GM19455 (cell line): ENCODE measurements around the gene EGF.
"Not testable (repeated sequence)": the region's sequence is repeated elsewhere in the genome, so short reads cannot be mapped to it uniquely, and the experiment has no call there.

Experiments
- ATAC-seq: cut with Tn5 transposase; IDR thresholded peaks from one replicate; pipeline ENCODE4 v1.9.1; 2021; ENCODE audit not compliant: unreplicated experiment

Gene EGF

DNA sequence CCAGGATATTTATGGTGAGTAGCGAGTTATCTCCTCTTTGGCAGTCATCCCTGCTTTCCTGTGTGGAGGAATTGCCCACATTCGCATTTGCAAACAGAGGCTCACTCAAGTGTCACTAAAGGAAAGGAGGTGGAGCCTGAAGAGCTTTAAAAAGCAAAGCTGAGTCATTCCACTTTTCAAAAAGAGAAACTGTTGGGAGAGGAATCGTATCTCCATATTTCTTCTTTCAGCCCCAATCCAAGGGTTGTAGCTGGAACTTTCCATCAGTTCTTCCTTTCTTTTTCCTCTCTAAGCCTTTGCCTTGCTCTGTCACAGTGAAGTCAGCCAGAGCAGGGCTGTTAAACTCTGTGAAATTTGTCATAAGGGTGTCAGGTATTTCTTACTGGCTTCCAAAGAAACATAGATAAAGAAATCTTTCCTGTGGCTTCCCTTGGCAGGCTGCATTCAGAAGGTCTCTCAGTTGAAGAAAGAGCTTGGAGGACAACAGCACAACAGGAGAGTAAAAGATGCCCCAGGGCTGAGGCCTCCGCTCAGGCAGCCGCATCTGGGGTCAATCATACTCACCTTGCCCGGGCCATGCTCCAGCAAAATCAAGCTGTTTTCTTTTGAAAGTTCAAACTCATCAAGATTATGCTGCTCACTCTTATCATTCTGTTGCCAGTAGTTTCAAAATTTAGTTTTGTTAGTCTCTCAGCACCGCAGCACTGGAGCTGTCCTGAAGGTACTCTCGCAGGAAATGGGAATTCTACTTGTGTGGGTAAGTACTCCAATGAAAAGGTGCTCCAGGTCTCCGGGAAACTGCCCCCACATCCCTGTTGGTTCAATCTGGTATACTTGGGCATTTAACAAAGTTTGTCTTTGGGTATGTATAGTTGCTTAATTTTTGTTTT, at the start of gene EGF:
EGF (plus strand) TSS at position 178 of the 890 bp plus-strand sequence; CDS start at position 631, 453 bp downstream.
- ATAC-seq = no peak

DNA sequence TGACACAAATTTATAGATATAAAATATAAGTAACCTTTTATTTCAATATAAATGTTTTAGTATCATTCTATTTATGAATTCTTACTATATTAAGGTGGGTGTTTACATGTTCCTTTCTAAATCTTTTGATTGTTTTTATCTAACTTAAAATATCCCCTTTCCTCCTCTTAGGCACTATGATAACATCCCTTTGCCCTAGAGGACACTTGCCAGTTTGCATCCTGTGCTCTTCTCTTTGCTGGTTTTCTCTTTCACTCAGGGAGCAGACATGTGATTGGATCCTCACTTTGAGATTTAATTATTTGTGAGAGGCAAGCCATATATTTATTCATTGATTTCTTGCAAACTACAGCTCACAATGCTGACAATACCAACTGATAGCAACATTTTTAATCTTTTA, 48.5 kb upstream of the EGF start:
- ATAC-seq = no peak

DNA sequence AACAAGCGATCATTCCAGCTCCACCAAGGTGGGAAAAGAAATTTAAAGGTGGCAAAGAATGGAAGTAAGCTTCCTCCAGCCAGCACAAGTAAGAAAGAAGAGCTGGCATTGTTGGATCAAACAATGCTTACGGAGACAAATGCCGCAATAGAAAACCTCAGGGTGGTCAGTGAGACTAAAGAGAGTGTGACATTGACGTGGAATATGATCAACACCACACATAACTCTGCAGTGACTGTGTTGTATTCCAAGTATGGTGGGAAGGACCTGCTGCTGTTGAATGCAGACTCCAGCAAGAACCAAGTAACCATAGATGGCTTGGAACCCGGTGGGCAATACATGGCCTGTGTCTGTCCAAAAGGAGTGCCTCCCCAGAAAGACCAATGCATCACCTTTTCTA, 42.6 kb upstream of the EGF start:
- ATAC-seq = no peak

DNA sequence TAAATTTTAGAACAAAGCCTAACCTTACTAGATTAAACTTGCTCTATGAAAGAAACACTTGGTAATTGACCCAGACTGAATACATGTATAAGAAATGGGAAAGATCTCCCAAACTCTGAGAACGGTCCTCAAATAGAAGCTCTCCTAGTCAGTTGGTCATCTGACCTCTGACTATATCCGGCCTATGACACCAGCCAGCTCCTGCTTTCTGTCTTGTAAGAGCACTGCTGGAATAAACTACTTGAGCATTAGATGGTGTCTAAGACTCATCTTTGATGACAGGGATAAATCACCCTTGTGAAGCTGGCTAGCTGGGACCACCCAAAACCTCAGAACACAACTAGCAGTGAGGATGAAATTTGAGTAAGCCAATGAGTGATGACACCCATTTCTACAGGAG, 40.6 kb upstream of the EGF start:
- ATAC-seq = no peak

DNA sequence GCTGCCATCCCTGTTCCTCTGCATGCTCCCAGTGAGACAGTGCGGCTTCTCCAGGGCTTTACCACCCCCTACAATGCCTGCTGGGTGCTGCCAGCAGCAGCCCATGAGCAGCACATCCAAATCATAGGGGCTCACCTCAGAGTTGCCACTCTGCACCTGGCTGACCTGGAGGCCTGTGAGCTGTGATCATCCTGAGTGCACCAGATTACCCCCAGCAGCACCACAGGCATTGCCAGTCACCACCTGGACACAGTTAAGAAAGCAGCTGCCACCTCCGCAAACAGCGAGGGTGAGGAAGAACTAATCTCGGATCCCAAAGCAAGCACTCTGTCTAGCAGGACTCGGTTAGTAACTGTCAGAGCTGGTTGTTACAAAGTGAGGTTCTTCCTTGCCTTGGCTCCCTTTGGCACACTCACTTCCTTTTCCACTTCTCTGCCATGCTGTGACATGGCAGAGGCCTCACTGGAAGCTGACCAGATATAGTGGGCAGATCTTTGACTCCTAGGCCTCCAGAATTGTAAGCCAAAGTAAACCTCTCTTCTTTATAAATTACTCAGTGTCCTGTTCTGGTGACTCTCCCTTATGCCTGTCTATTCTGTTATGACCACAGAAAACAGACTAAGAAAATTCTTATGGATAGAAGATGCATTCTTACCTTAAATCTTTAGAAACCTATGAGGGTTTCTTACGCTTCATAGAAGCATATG, 39.6 kb upstream of the EGF start:
- ATAC-seq = no peak

DNA sequence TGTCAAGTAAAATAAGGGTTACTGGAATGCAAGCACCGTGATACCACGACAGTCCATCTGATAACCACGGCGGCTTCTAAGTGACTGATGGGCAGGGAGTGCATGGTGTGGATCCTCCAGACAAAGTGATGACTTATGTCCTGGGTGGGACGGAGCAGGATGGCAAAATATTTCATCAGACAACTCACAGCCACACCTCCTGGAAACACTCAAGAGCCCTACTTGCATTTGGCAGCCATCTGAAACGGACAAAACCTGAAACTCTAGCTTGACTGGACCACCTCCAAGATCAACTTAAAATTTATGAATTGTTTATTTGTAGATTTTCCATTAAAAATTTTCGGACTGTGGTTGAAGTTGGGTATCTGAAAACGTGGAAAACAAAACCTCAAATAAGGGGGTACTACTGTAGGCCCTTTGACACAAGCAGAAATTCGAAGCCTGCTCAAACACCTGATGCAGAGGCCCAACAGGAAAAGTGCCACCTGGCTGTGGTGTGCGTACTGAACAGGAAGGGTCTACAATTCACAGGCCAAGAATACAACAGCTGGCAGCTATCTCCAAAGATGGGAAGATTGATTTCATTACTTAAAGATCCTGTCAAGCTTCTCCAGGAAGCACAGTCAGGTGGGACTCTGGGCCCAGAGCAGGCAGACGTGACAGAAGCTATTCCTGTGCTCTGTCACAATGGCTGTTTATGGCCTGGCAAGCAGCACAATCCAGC, 38.7 kb upstream of the EGF start:
- no peak for ATAC-seq

DNA sequence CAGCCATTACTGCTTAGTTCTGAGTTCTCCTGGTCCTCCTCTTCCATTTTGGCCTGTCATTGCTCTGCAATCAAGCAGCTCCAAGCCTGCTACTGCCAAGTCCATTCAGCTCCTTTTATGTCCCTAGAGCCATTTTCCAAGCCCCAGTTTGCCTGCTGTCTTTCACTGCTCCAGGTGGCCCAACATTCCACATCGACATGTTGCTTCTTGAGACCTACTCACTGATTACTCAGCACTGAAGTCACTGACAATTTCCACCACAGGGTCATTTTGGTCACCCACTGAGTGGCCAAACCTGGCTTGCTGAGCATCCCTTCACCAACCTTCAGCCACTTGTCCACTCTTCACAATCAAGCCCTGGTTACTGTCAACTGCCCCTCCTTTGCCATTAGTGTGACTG, 37.6 kb upstream of the EGF start:
- ATAC-seq = no peak

DNA sequence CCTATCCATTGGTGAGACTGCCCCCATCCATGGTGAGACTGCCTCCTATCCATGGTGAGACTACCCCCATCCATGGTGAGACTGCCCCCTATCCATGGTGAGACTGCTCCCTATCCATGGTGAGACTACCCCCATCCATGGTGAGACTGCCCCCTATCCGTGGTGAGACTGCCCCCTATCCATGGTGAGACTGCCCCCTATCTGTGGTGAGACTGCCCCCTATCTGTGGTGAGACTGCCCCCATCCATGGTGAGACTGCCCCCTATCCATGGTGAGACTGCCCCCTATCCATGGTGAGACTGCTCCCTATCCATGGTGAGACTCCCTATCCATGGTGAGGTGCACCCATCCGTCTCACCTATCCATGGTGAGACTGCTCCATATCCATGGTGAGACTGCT, 37.1 kb upstream of the EGF start:
- ATAC-seq = not testable (repeated sequence)

DNA sequence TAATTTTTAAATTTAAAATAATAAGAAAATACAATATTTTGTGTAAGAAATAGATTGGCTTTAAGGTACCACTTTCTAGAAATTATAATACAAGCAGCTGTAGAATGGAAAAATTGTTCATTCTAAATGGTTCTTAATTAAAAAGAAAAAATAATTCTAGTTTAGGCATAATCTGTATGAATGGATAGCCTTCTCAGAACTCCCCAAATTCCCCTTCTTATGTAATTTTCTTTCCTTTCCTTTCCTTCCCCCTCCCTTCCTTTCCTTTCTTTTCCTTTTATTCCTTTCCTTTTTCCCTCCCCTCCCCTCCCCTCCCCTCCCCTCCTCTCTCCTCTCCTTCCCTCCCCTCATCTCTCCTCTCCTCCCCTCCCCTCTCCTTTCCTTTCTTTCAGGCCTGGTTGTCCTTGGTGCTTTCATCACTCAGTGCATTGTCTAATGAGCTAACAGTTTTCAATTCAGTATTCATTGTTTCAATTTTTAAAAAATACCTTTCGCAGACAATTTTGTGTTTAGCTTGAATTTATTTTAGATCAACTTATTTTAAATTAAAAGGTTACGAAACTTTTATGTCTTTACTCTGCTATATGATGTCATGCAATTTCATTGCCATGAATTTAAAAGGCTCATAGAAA, 35.9 kb upstream of the EGF start:
- no peak for ATAC-seq

DNA sequence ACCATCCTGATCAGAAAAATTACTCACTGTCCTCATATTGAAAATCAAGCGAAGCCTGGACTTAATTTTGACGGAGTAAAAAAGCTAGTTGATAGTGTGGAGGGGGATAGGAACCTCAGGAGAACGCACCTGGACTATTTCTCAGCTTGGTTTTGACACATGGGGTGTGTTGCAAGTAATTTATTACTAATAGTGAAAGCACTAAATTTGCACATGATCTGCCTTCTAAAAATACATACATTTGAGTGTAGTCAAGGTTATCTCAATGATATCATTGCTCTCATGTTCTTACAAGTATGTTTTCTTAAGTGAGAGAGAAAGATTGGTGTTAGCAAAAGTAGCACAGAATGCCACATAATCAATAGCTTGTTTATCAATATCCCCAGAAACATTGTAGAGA, 35.3 kb upstream of the EGF start:
- peak; percentile 81 for ATAC-seq

DNA sequence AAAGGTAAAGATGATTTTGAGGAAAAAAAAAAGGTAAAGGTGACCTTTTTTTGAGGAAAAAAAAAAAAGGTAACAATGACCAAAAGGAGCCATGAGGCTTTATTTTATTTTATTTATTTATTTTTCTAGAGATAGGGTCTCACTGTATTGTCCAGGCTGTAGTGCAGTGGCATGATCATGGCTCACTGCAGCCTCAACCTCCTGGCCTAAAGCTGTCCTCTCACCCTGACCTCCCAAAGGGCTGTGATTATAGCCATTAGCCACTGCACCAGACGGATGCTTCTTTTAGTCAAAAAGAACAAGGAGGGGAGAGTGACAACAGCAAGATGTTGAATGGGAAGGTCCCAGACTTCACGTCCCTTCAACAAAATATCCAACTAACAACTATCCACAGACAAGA, 34.3 kb upstream of the EGF start:
- ATAC-seq = no peak

DNA sequence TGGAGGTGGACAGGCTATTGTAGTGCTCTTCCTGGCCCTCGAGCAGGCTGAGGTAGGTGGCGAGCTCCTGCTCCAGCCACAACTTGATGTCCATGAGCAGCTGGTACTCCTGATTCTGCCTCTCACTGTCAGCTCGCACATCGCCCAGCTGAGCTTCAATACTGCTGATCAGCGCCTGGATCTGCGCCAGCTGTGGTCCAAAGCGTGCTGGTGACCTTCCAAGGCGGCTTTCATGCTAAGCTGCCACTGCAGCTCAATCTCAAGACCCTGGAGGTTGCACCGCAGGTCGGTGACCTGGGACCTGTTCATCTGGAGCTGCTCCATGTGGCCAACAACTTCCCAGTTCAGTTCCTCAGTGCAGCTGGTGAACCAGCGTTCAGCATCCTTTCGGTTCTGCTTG, 33.6 kb upstream of the EGF start:
- no peak for ATAC-seq

DNA sequence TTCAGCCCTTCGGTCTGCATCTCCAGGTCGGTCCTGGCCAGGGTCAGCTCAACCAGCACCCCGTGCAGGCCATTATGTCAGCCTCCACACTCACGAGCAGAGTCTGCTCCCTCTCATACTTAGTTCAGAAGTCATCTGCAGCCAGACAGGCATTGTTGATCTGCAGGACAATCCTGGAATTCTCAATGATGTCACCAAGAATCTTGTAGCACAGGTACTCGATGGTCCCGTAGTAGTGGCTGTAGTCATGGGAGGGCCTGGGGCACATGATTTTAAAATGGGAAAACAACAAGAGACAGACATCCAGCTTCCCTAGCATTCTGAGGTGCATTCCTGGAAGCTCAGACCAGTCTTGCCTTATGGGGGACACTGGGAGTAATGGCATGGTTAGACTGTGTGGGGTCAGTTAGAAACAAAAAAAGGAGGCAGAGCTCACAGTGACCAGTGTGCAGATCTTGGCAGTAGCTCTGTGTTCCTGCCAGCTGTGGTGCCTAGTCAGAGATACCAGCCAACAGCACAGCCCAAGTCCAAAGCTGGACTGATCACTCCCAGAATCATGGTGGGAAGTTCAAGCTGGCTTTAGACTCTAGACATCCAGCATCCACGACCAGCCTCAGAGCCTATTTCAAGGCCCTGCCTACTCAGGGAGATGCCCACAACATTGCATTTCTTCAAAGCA, 32.9 kb upstream of the EGF start:
- no peak for ATAC-seq

DNA sequence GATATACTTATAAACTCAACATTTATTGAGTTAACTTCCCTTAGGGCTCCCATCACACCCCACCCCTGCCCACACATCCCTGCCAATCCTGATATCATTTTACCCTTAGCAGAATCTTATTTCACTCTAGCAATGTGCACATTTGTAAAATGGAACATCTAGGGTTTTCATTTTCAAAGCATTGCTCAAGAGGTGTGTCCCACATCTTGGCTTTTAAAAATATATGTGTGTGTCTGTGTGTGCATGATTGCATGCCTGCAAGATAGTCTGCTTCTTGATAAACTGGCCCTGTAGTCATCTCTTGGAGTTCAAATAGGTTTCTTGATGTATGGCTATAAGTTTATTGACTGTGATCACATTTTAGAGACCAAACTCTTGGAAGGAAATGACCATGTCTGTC, 26.4 kb upstream of the EGF start:
- ATAC-seq = no peak

DNA sequence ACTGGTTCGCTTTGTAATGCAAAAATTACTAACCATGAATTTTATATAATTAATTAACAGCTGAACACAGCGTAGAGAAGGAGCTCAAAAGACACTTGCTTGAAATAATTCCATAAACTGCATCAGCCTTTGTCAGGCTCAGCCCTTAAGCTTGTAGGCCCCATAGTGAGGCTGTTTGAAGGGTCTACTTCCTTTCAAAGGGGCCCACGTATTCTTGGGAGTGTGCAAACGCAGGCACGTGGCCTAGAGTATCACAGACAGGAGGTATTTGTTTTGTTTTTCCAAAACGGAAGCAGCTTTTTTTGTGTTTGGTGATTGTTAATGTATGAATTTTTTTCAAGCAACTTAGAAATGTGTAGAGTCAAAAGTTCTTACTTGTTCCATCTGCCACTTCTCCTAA, 25.6 kb upstream of the EGF start:
- ATAC-seq = no peak

DNA sequence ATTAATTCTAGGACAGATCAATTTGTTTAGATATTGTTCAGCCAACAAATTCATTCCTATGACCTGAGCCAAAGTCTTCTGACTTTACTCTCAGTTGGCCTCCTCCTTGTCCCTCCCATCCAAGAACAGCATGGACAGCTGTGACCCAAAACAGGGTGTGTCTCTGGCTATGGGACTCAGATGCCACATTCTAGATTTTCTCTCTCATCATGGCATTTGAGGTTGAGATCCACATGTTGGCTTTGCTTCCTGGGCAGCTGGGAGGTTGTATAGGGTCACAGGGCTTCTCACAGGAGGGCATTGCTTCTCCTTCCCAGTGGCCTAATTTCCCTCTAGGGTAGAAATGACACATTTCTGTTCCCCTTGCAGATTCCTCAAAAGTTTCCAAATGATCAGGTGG, 22.6 kb upstream of the EGF start:
- no peak for ATAC-seq

DNA sequence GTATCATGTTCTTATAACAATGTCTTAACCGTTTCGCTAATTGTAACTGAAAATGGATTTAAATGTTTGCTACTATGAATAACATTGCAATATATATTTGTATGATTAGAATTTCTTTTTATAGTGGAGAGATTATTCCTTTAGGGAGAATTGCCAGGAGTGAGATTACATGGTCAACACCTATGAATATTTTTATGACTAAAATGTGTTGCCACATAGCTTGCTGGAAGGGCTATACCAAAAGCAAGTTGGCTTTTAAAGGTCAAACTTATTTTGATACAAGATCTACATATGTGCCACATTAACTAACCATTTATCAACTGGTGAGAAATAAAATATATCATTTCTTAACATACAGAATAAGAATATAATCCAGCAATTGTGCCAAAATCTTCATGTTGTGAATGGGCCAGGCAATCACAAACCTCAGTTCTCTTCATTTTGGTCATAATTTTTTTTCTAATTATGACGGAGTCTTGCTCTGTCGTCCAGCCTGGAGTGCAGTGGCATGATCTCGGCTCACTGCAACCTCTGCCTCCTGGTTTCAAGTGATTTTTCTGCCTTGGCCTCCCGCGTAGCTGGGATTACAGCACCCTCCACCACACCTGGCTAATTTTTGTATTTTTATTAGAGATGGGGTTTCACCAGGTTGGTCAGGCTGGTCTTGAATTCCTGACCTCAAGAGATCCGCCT, 10.0 kb upstream of the EGF start:
- no peak for ATAC-seq

DNA sequence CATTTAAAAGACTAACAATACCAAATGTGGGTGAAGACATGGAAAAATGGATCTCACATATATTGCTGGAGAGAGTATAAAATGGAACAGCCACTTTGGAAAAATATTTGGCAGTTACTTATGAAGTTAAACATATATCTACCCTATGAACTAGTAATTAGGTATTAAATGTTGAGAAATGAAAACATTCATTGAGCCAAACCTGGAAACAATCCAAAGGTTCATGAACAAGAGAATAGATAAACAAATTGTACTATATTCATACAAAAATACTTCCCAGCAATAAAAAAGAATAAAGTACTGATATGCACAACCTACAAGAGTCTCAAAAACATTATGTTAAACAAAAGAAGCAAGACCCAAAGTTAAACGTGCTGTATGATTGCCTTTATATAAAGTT, 4.0 kb upstream of the EGF start:
- ATAC-seq = no peak

DNA sequence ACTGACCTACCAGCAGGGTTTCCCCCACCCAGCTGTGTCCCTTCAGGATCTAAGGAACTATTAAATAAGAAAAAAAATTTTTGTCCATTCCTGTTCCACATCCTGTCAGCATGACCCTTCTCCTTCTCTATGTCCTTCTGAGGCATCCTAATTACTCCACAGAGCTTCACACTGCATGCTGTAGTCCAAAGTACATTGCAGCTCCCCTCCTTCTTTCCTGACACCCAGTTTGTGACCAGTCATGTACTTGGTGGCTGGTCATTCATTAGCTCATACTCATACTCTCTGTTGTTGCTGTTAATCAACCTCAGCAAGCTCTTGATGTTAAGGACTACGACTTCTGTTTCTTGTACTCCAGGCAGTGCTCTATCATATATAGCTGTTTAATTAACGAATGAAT, 2.4 kb upstream of the EGF start:
- no peak for ATAC-seq

DNA sequence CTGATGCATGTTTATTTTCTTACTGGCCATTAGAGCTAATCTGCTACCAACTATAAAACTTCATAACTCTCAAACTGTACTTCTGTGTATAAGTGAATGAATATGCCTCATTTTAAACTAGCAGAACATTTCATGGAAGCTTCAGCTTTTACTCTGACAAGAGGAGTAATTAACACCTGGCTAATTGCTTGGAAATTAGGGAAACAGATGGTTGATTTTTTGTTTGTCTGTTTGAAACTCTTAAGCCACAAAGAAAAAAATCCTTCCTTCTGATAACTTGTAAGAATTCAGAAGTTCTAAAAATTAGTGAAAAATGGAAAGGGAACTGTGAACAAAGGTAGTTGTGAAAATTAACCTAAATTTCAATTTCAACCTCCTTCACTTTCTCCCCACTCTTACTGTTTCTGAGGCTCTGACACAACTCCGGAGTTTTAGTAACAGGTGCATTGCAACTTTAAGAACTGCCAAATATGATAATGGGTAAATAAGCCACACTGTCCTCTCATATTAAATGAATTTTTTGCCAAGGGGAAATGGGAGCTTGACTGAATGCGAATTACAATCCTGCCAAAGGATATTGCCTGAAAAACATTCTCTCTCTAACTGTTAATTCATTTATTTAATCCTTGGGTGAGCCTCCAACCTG, 1.0 kb downstream of the EGF start:
- no peak for ATAC-seq
